T-helper 2 cell (primary cell): ENCODE results near the gene TNFRSF6B.
"Not testable (repeated sequence)": the region's sequence is repeated elsewhere in the genome, so short reads cannot be mapped to it uniquely, and the experiment has no call there.

Experiments used
- DNase-seq, 5 experiments: peaks; one replicate each; pipeline versions ENCODE4 v3.0.0 to v3.0.0-alpha.2; 2012 to 2022

The TNFRSF6B gene

GRCh38 chr20:63663332-63664066 is 33.0 kb upstream of the TNFRSF6B start:
- no peak for DNase-seq

- no peak for DNase-seq
These were observed 32.2 kb upstream of the TNFRSF6B start for GRCh38 chr20:63664143-63664851.

GRCh38 chr20:63664861-63665594 is 31.4 kb upstream of the TNFRSF6B start:
- no peak for DNase-seq

- no peak for DNase-seq
These were observed 30.7 kb upstream of the TNFRSF6B start for GRCh38 chr20:63665708-63666107.

- DNase-seq: no peak
These were observed 28.6 kb upstream of the TNFRSF6B start for GRCh38 chr20:63667858-63668257.

- no peak for DNase-seq
These were observed 28.1 kb upstream of the TNFRSF6B start for GRCh38 chr20:63668351-63668750.

GRCh38 chr20:63671695-63672094 is 24.8 kb upstream of the TNFRSF6B start:
- not testable (repeated sequence) for DNase-seq

- no peak for DNase-seq
These were observed 23.8 kb upstream of the TNFRSF6B start for GRCh38 chr20:63672666-63673065.

GRCh38 chr20:63673951-63674350 is 22.5 kb upstream of the TNFRSF6B start:
- no peak for DNase-seq

GRCh38 chr20:63675681-63676368 is 20.6 kb upstream of the TNFRSF6B start:
- no peak for DNase-seq

- no peak for DNase-seq
These were observed 18.4 kb upstream of the TNFRSF6B start for GRCh38 chr20:63678071-63678470.

GRCh38 chr20:63678667-63679465 is 17.6 kb upstream of the TNFRSF6B start:
- no peak for DNase-seq

- DNase-seq: no peak
These were observed 16.6 kb upstream of the TNFRSF6B start for GRCh38 chr20:63679799-63680305.

- no peak for DNase-seq
These were observed 16.0 kb upstream of the TNFRSF6B start for GRCh38 chr20:63680427-63680826.

GRCh38 chr20:63680857-63681608 is 15.4 kb upstream of the TNFRSF6B start:
- DNase-seq: no peak

GRCh38 chr20:63681609-63682142 is 14.8 kb upstream of the TNFRSF6B start:
- DNase-seq: no peak

- no peak for DNase-seq
These were observed 13.9 kb upstream of the TNFRSF6B start for GRCh38 chr20:63682384-63683139.

GRCh38 chr20:63685269-63686026 is 11.0 kb upstream of the TNFRSF6B start:
- no peak for DNase-seq

- no peak for DNase-seq
These were observed 10.4 kb upstream of the TNFRSF6B start for GRCh38 chr20:63686094-63686491.
